Measurements from ENCODE around the gene PROSER1. TPM values are rescaled to one million over a fixed set of nuclear protein-coding genes. Genes with fewer than 3 reads are reported as not detected.

PROSER1 gene
- total RNA-seq, 1 donor from 2014 or later = 24.6 TPM

DNA sequence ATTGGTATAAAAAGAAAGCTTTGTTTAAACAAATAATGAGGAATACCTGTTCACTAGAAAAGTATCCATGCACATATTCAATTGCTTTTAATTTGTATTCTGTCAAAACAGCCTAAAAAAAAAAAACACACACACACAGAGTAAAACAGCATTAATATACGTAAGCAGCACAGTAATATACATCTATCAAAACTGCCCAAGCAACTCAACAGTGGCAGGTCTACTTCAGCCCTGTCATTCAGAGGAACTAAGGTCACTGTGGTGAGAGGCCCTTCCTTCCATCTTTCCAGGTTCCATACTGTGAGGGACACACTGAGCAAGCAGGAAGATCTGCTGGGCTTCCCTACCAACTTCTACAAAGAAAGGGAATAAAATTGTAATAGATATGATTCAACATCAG lies 3.8 kb downstream of the PROSER1 start:
- no peak overlapping the region for H3K4me3 ChIP-seq (ENCODE audit: low read depth, low read length)
- TF ChIP-seq, protein P1, sequence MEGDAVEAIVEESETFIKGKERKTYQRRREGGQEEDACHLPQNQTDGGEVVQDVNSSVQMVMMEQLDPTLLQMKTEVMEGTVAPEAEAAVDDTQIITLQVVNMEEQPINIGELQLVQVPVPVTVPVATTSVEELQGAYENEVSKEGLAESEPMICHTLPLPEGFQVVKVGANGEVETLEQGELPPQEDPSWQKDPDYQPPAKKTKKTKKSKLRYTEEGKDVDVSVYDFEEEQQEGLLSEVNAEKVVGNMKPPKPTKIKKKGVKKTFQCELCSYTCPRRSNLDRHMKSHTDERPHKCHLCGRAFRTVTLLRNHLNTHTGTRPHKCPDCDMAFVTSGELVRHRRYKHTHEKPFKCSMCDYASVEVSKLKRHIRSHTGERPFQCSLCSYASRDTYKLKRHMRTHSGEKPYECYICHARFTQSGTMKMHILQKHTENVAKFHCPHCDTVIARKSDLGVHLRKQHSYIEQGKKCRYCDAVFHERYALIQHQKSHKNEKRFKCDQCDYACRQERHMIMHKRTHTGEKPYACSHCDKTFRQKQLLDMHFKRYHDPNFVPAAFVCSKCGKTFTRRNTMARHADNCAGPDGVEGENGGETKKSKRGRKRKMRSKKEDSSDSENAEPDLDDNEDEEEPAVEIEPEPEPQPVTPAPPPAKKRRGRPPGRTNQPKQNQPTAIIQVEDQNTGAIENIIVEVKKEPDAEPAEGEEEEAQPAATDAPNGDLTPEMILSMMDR (conservative IDR thresholded peaks at IDR 0.05; ENCODE audit: low read depth, low read length) = no peak
- DNase-seq (ENCODE audit: low read depth) = no peak

DNA sequence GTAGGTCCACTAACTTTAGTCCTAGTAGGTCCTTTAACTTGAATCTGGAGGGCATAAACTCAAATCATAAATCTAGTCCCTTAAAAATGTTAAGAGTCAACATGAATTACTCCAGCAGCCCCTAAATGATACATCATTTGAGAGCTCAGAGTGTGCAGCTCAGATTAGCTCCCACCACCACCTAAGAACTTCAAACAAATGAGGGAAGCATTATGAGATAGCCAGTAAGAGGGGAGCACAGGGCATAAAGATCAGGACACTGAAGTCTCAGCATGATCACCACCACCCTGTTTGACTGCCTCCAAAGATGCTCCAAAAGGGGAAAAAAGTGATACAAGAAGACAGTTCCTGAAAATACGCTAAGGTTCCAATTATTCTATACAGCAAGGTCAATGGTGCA lies 5.7 kb downstream of the PROSER1 start:
- TF ChIP-seq, protein P1 (conservative IDR thresholded peaks at IDR 0.05; ENCODE audit: low read depth, low read length) = no peak
- H3K4me3 ChIP-seq (ENCODE audit: low read depth, low read length) = no peak overlapping the region
- no peak for DNase-seq (ENCODE audit: low read depth)

DNA sequence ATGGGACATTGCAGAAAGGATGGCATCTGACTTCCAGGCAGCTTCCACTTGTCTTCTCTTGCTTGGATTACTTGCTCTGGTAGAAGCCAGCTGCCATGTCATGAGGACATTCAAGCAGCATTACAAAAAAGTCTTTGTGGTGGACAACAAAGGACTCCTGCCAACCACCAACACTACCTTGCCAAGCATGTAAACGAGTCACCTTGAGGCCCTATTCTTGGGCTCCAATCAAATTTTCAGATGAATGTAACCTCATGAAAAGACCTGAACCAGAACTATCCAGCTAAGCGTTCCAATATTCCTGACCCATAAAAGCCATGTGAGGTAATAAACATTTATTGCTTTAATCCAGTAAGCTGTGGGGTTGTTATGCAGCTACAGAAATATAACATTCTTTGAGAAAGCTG lies 12.5 kb downstream of the PROSER1 start:
- DNase-seq (ENCODE audit: low read depth) = no peak
- TF ChIP-seq, protein P1 (conservative IDR thresholded peaks at IDR 0.05; ENCODE audit: low read depth, low read length) = no peak
- H3K4me3 ChIP-seq (ENCODE audit: low read depth, low read length) = no peak overlapping the region

DNA sequence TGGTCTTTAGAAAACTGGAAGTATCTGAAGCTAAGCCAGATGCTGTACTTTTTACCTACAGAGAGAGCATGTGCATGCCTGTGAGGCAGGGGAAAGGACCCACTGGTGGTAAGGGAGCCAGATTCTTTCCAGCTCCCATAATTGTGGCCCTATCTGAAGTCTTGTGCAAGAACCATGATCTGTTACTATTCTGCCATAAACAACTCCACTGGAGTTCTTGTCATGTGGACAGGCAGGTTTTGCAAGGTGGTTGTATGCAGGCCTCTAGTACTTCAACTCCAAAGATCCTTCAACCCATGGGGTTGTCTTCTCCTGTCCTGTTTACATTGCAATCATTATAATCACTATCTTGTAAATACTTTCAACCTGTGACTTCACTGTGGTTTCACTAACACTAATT lies 14.1 kb downstream of the PROSER1 start:
- no peak overlapping the region for H3K4me3 ChIP-seq (ENCODE audit: low read depth, low read length)

DNA sequence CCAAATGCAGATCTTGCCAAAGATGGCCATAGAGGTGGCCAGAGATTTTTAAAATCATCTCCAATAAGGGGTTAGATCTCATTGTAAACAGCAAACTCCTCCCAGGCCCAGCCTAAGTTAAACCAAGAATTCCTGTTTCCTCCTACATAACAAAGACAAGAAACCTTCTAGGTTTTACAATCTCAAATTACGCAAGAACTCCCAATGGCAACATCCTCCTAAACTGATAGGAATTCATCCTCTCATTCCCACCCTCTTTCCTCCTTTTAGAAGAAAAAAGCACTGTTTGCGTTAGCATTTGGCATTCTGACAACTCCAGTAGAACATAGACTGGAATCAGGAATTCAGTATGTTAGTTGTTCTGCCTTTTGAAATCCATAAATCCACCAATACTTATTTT lies 14.6 kb downstream of the PROSER1 start:
- DNase-seq (ENCODE audit: low read depth) = no peak
- no peak overlapping the region for H3K4me3 ChIP-seq (ENCODE audit: low read depth, low read length)
- TF ChIP-seq, protein P1 (conservative IDR thresholded peaks at IDR 0.05; ENCODE audit: low read depth, low read length) = no peak

More for the DNA sequence above, 14.1 kb downstream of the PROSER1 start:
- TF ChIP-seq, protein P1 (conservative IDR thresholded peaks at IDR 0.05; ENCODE audit: low read depth, low read length) = no peak
- no peak for DNase-seq (ENCODE audit: low read depth)

DNA sequence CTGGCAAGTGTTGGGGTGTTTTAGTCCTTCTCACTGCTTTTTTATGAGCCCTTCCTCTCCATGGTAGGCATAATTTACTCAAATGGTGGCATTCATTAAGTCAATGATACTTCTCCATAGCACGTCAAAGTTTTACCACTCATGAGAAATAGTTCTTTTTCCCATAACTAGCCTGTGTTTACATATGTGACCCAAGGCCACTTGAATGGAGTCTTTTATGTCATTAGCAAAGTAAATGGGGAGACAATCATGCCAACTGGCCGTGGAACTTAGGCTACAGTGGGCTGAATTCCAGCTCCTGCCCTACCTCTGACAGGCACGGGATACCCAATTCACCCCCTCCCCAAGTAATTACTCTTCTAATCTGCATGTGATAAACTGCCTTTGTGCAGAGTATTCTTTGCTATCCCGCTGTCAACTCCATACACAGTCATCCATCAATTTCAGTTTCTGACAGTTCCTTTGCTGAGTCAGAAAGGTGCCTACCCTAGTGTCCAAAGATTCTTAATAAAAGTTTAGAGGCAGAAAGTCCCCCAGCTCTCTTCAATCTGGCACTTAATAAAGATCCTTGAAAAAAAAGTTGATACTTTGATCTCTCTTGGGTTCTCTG lies 16.9 kb downstream of the PROSER1 start:
- H3K4me3 ChIP-seq (ENCODE audit: low read depth, low read length) = no peak overlapping the region
- DNase-seq (ENCODE audit: low read depth) = no peak
- TF ChIP-seq, protein P1 (conservative IDR thresholded peaks at IDR 0.05; ENCODE audit: low read depth, low read length) = no peak

DNA sequence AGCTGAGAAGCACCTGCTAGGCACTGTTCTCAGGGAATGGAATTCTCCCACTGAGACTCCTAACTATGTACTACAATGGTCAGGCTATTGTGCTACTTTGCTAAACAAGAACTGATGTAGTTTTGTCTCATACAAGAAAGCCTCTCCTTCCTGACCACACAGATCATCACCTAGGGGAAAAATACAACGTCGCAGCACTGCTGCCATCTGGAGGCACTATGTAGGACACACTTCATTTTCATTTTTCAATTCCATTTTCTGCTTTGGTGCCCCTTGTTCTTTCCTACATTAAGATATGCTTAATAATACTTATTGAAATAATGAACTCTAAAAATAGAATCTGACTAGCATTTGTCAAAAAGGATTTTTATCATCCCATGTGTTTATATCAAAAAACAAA lies 21.1 kb downstream of the PROSER1 start:
- no peak for DNase-seq (ENCODE audit: low read depth)
- TF ChIP-seq, protein P1 (conservative IDR thresholded peaks at IDR 0.05; ENCODE audit: low read depth, low read length) = peak; percentile 74
- no peak overlapping the region for H3K4me3 ChIP-seq (ENCODE audit: low read depth, low read length)
